Right lobe of liver (tissue), 4 donors: Measurements from ENCODE around the gene HCN2.

ENCODE experiments used
- POLR2A ChIP-seq: fragments of 450-650 bp; IDR thresholded peaks from one replicate; pipeline ENCODE4 v1.6.1; 2017; ENCODE audit warnings: antibody characterized with exemption, mild to moderate bottlenecking
- TF ChIP-seq, protein P1 (sequence below), 4 donors: fragments of 200-600 bp in 3 of 4; fragments of 450-650 bp in 1 of 4; IDR thresholded peaks; one replicate each; pipeline versions ENCODE4 v1.5.1 to v1.8.0; 2016 to 2022; ENCODE audit warnings: antibody characterized with exemption in 4 of 4, mild to moderate bottlenecking in 2 of 4
- donor health status: DM: no; HTN: no; CAD: no.
- donor health status: DM: no; HTN: no; CAD: no.
- donor health status: DM: no; HTN: yes; CAD: no.

- TF ChIP-seq POLR2A, result no peak
- TF ChIP-seq, protein P1, sequence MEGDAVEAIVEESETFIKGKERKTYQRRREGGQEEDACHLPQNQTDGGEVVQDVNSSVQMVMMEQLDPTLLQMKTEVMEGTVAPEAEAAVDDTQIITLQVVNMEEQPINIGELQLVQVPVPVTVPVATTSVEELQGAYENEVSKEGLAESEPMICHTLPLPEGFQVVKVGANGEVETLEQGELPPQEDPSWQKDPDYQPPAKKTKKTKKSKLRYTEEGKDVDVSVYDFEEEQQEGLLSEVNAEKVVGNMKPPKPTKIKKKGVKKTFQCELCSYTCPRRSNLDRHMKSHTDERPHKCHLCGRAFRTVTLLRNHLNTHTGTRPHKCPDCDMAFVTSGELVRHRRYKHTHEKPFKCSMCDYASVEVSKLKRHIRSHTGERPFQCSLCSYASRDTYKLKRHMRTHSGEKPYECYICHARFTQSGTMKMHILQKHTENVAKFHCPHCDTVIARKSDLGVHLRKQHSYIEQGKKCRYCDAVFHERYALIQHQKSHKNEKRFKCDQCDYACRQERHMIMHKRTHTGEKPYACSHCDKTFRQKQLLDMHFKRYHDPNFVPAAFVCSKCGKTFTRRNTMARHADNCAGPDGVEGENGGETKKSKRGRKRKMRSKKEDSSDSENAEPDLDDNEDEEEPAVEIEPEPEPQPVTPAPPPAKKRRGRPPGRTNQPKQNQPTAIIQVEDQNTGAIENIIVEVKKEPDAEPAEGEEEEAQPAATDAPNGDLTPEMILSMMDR (IDR thresholded peaks at IDR 0.05), result no peak
Measured at GRCh38 chr19:616747-617526, 27.3 kb downstream of the HCN2 start.
